GM19452 (cell line): ENCODE results near the gene MAST1.
"Not testable (repeated sequence)": the region's sequence is repeated elsewhere in the genome, so short reads cannot be mapped to it uniquely, and the experiment has no call there.

Experiments used
- ATAC-seq: cut with Tn5 transposase; IDR thresholded peaks from one replicate; pipeline ENCODE4 v1.9.1; 2021; ENCODE audit not compliant: unreplicated experiment

MAST1 gene

DNA sequence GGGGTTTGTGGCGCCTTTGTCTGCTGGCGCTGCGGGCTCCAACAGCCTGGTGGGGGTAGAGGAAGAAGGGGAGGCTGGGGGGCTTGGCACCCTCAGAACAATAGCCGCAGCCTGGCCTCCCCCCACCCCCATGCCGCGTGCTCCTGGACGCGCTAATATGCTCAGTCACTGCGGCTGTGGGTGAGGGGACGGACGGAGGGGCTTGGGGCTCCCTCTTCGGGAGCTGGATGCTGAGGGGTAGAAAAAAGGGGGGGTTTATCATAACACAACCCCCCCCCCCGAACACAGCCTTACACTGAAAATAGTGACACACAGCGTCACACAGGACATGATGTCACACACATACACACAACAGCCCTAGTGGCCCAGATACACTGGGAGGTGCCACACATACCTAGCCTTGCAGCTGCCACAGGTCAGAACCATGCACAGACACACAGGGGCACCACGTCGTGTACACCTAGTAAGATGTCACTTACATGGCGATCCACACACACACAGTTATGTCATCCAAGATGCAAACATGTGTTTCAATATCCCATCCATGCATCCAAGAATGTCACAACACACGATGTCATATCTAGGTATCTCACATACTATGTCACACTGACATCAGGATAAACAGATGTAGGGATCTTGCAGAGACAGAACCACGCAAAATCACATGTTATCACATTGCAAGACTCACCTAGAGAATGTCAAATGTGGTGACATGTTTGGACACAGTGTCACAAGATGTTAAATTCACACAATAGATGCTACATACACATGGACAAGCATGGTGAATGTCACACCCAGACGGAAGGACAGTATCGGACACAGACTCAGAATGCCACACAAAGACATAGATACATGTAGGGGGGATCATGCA lies 806 bp downstream of the MAST1 start:
- ATAC-seq = no peak

GRCh38 chr19:12840091-12841079 lies 2.1 kb downstream of the MAST1 start:
- no peak for ATAC-seq

- no peak for ATAC-seq
Observed at GRCh38 chr19:12841094-12841493, 2.8 kb downstream of the MAST1 start.

GRCh38 chr19:12842511-12842910 lies 4.2 kb downstream of the MAST1 start:
- ATAC-seq = no peak

DNA sequence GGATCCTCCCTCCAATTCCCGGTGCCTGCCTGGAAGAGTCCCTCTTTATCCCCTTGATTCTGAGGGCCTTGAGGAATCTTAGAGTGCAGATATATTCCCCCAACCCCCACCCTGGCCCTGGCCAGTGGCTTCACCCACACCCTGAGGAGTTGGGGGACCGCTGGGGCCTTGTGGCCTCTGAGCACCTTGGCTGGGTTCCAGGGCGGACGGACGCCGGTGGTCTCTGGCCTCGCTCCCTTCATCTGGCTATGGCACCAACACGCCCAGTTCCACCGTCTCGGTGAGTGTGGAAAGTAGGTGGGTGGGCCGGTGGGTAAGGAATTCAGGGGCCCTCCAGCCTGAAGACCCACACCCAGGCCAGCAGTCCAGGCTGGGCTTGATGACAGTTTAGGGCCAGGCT lies 5.0 kb downstream of the MAST1 start:
- ATAC-seq = no peak

DNA sequence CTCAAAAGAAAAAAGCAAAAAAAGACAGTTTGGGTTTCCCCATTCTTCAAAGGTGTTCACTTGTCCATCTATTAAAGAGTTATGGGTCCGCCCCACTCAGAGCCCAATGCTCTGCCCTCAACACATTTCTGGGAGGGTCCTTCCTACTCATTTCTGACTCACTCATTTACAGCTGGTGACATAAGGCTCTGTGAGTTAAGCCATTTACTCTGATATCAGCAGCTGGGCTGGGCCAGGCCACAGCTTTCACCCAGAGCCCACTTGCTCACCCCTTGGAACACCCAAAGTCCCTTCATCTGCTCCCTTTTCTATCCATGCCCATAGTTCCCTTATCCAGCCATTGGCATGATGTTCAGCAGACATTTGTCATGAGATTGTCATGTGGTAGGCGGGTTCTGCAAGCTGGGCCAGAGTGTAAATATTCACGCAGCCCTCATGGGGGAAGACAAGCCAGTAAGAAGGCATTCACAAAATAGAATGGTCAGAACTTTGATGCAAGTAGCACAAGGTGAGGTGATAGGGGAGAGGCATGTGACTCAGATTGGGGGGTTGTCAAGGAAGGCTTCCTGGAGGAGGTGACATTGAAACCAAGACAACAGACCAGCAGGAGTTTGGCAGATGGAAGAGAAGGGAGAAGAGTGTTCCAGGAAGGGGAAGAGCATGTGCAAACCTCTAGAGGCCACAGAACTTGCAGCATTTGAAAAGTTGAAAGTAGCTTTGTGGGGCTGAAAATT lies 5.9 kb downstream of the MAST1 start:
- no peak for ATAC-seq

GRCh38 chr19:12846613-12847012 lies 8.3 kb downstream of the MAST1 start:
- ATAC-seq = not testable (repeated sequence)

- no peak for ATAC-seq
Observed at GRCh38 chr19:12847159-12848139, 9.1 kb downstream of the MAST1 start.

DNA sequence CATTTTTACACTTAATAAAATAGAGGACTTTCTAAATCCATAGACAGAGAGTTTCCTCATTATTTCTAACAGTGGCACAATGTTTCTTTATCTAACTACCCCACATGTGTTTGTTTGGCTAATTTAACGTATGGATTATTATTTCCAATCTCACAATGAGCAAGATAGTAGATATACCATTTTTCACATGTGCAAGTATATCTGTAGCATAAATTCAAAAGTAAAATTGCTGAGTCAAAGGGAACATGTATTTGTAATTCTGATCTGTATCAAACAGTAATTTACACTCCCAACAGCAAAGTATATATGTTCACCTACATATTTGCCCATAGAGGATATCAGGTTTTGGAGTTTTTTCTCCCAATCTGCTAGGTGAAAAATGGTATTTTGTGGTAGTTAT lies 18.3 kb downstream of the MAST1 start:
- no peak for ATAC-seq

GRCh38 chr19:12858041-12858928 lies 20.0 kb downstream of the MAST1 start:
- ATAC-seq = no peak

- no peak for ATAC-seq
Observed at GRCh38 chr19:12859546-12859945, 21.2 kb downstream of the MAST1 start.

DNA sequence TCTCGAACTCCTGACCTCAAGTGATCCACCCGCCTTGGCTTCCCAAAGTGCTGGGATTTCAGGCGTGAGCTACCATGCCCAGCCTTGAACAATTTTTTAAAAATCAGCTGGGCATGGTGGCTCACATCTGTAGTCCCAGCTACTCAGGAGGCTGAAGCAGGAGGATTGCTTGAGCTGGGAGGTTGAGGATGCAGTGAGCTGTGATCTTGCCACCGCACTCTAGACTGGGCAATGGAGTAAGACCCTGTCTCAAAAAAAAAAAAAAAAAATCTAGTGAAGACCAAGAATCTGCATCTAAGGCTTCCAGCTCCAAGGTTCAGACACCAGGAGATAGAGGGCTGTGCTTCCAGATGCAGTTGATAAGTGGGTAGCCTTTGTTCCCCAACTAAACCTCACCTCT lies 25.8 kb downstream of the MAST1 start:
- no peak for ATAC-seq

DNA sequence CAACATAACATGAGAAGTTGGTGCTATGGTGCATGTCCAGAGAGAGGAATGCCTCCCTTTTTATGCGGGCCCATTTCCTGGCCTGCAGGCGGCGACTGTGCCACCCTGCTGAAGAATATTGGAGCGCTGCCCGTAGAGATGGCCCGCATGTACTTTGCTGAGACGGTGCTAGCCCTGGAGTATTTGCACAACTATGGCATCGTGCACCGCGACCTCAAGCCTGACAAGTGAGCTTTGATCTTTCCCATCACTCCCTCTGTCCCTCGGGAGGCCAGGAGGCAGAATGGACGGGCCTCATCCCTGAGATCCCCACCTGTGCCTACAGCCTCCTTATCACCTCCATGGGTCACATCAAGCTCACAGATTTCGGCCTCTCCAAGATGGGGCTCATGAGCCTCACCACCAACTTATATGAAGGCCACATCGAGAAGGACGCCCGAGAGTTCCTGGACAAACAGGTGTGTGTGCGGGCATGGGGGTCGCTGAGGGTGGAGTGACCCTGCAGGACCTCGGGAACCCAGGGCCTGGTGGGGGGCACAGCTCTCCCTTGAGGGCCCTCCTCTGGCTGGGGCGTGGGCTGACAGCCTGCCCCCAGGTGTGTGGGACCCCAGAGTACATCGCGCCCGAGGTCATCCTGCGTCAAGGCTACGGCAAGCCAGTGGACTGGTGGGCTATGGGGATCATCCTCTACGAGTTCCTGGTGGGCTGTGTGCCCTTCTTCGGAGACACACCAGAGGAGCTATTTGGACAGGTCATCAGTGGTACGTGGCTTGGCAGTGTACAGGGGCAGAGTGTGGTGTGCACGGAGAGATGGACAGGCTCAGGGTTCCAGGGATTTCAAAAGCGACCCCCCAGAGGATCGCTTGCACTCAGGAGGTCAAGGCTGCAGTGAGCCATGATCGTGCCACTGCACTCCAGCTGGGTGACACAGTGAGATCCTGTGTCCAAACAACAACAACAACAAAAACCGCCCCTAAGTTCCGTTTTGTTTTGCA lies 26.7 kb downstream of the MAST1 start:
- no peak for ATAC-seq

GRCh38 chr19:12865746-12866415 lies 27.6 kb downstream of the MAST1 start:
- ATAC-seq = no peak

DNA sequence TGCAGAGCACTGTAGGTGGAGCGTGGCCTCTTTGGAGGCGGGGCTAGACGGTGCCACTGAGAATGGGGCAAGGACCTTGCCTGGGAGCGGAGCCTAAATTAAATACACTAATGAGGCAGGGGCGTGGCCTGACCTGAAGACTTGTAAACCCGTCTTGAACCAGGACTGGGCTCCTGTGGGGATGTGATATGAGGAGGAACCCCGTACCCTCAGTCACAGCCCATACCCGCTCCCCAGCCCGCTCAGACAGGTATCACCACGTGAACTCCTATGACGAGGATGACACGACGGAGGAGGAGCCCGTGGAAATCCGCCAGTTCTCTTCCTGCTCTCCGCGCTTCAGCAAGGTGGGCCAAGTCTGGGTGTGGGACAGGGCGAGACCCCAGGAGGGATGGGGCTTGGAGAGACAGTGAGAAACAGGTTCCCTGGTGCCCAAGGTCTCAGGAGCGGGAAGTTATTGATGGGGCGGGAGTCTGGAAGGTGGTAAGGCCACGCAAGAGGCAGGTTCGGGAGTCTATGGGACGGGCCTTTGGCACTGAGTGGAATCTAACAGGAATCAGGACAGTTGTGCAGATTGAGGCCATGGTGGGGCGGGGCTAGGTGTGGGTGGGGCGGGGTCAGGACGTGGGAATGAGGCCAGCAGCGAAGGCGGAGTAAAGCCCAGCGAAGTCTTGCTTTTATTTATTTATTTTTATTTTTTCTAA lies 28.3 kb downstream of the MAST1 start:
- no peak for ATAC-seq
